Immature natural killer cell (primary cell): ENCODE results near the gene SH3TC2. TPM values are rescaled to one million over a fixed set of nuclear protein-coding genes. Genes with fewer than 3 reads are reported as not detected.

Experiments
- DNase-seq, 3 donors: peaks; one replicate each; pipeline ENCODE4 v3.0.0; 2022; ENCODE audit warnings: mixed read lengths in 1 of 3
- H3K27ac Mint-ChIP-seq, 6 donors: one replicate each; pipeline ENCODE4 v1.8.0; 2020; ENCODE audit warnings: mixed read lengths in 6 of 6, mild to moderate bottlenecking in 5 of 6, inconsistent platforms in 4 of 6, moderate library complexity in 3 of 6
- H3K27me3 Mint-ChIP-seq, 3 donors: one replicate each; pipeline ENCODE4 v1.8.0; 2020 to 2021; ENCODE audit warnings: low read depth in 3 of 3, mild to moderate bottlenecking in 3 of 3, mixed read lengths in 3 of 3, moderate library complexity in 3 of 3, inconsistent platforms in 1 of 3
- H3K36me3 Mint-ChIP-seq, 3 donors: one replicate each; pipeline ENCODE4 v1.8.0; 2020; ENCODE audit warnings: mixed read lengths in 3 of 3, inconsistent platforms in 2 of 3, mild to moderate bottlenecking in 2 of 3
- H3K4me1 Mint-ChIP-seq, 2 donors: one replicate each; pipeline ENCODE4 v1.8.0; 2020; ENCODE audit warnings: inconsistent platforms in 2 of 2, mild to moderate bottlenecking in 2 of 2, mixed read lengths in 2 of 2, moderate library complexity in 1 of 2
- H3K4me3 Mint-ChIP-seq, 5 donors: one replicate each; pipeline ENCODE4 v1.8.0; 2020; ENCODE audit warnings: mild to moderate bottlenecking in 5 of 5, mixed read lengths in 5 of 5, inconsistent platforms in 3 of 5, moderate library complexity in 3 of 5
- H3K9me3 Mint-ChIP-seq, 6 donors: one replicate each; pipeline ENCODE4 v1.8.0; 2020; ENCODE audit warnings: mild to moderate bottlenecking in 6 of 6, mixed read lengths in 6 of 6, inconsistent platforms in 4 of 6, moderate library complexity in 3 of 6
- polyA plus RNA-seq, 3 donors: library from polyadenylated mRNA; unstranded; fragments of 300-500 nt; fragmentation: Illumina TruSeq; gene quantifications; one replicate each; pipeline ENCODE4 v1.2.3, GENCODE V29; 2021

SH3TC2 gene
- polyA plus RNA-seq, 3 donors from 2014 or later = 0.47 to 0.82 TPM; not detected in 1

- Mint-ChIP-seq H3K9me3 (no peaks in the 10 kb centered on the region), H3K27me3 (peaks cover 2 to 3% (median 2%) of the 10 kb centered on the region in 3 donors), H3K27ac (no peak overlapping the region), H3K4me3 (no peak overlapping the region), H3K4me1 (no peaks in the 10 kb centered on the region), H3K36me3 (no peaks in the 10 kb centered on the region)
- no peak for DNase-seq
Observed at GRCh38 chr5:149048811-149049210, 14.1 kb downstream of the SH3TC2 start.

GRCh38 chr5:149047462-149047861 lies 15.4 kb downstream of the SH3TC2 start:
- DNase-seq = no peak
- Mint-ChIP-seq H3K27ac (no peak overlapping the region), H3K9me3 (no peaks in the 10 kb centered on the region), H3K4me3 (no peak overlapping the region), H3K36me3 (no peaks in the 10 kb centered on the region), H3K27me3 (peaks cover 2 to 3% (median 2%) of the 10 kb centered on the region in 3 donors), H3K4me1 (no peaks in the 10 kb centered on the region)

GRCh38 chr5:149046196-149046829 lies 16.5 kb downstream of the SH3TC2 start:
- Mint-ChIP-seq H3K4me3 (no peak overlapping the region), H3K4me1 (no peaks in the 10 kb centered on the region), H3K9me3 (no peaks in the 10 kb centered on the region), H3K27me3 (peaks cover 1 to 2% (median 2%) of the 10 kb centered on the region in 3 donors), H3K36me3 (no peaks in the 10 kb centered on the region), H3K27ac (no peak overlapping the region)
- DNase-seq = no peak

GRCh38 chr5:149045089-149045460 lies 17.8 kb downstream of the SH3TC2 start:
- no peaks in the 10 kb centered on the region for H3K4me1 Mint-ChIP-seq
- no peaks in the 10 kb centered on the region for H3K9me3 Mint-ChIP-seq
- no peaks in the 10 kb centered on the region for H3K36me3 Mint-ChIP-seq
- DNase-seq = no peak
- H3K27ac Mint-ChIP-seq = no peak overlapping the region
- no peak overlapping the region for H3K4me3 Mint-ChIP-seq
- peaks cover 1 to 2% (median 2%) of the 10 kb centered on the region in 3 donors for H3K27me3 Mint-ChIP-seq

- no peak for DNase-seq
- H3K27me3 Mint-ChIP-seq = peaks cover 1 to 2% (median 2%) of the 10 kb centered on the region in 3 donors
- no peak overlapping the region for H3K4me3 Mint-ChIP-seq
- no peaks in the 10 kb centered on the region for H3K9me3 Mint-ChIP-seq
- H3K36me3 Mint-ChIP-seq = no peaks in the 10 kb centered on the region
- no peaks in the 10 kb centered on the region for H3K4me1 Mint-ChIP-seq
- H3K27ac Mint-ChIP-seq = no peak overlapping the region
Observed at GRCh38 chr5:149044453-149045088, 18.3 kb downstream of the SH3TC2 start.

- H3K27ac Mint-ChIP-seq = no peak overlapping the region
- H3K27me3 Mint-ChIP-seq = peaks cover 1 to 2% (median 1%) of the 10 kb centered on the region in 3 donors
- no peaks in the 10 kb centered on the region for H3K9me3 Mint-ChIP-seq
- H3K36me3 Mint-ChIP-seq = no peaks in the 10 kb centered on the region
- no peaks in the 10 kb centered on the region for H3K4me1 Mint-ChIP-seq
- H3K4me3 Mint-ChIP-seq = no peak overlapping the region
- DNase-seq = no peak
Observed at GRCh38 chr5:149043641-149044040, 19.2 kb downstream of the SH3TC2 start.

- H3K4me1 Mint-ChIP-seq = peaks cover 5 to 6% of the 10 kb centered on the region in 2 donors
Observed at GRCh38 chr5:149042865-149043264, 20.0 kb downstream of the SH3TC2 start.

GRCh38 chr5:149041242-149041641 lies 21.6 kb downstream of the SH3TC2 start:
- H3K4me3 Mint-ChIP-seq = no peak overlapping the region
- peaks cover 0 to 3% (median 1%) of the 10 kb centered on the region in 3 donors for H3K27me3 Mint-ChIP-seq
- DNase-seq = no peak
- no peaks in the 10 kb centered on the region for H3K36me3 Mint-ChIP-seq
- H3K4me1 Mint-ChIP-seq = peaks cover 9 to 23% of the 10 kb centered on the region in 2 donors
- H3K9me3 Mint-ChIP-seq = no peaks in the 10 kb centered on the region
- H3K27ac Mint-ChIP-seq = no peak overlapping the region

More at GRCh38 chr5:149042865-149043264, 20.0 kb downstream of the SH3TC2 start:
- DNase-seq = no peak
- Mint-ChIP-seq H3K27ac (no peak overlapping the region), H3K9me3 (no peaks in the 10 kb centered on the region), H3K4me3 (no peak overlapping the region), H3K27me3 (peaks cover 0 to 2% (median 1%) of the 10 kb centered on the region in 3 donors), H3K36me3 (no peaks in the 10 kb centered on the region)

- H3K4me3 Mint-ChIP-seq = no peak overlapping the region
- H3K27ac Mint-ChIP-seq = no peak overlapping the region
- H3K36me3 Mint-ChIP-seq = no peaks in the 10 kb centered on the region
- DNase-seq = no peak
- H3K9me3 Mint-ChIP-seq = no peaks in the 10 kb centered on the region
- peaks cover 9 to 31% of the 10 kb centered on the region in 2 donors for H3K4me1 Mint-ChIP-seq
- peaks cover 0 to 3% (median 1%) of the 10 kb centered on the region in 3 donors for H3K27me3 Mint-ChIP-seq
Observed at GRCh38 chr5:149040421-149040820, 22.4 kb downstream of the SH3TC2 start.

- peaks cover 0 to 3% (median 1%) of the 10 kb centered on the region in 3 donors for H3K27me3 Mint-ChIP-seq
- no peak overlapping the region for H3K27ac Mint-ChIP-seq
- DNase-seq = no peak
- H3K9me3 Mint-ChIP-seq = no peaks in the 10 kb centered on the region
- H3K36me3 Mint-ChIP-seq = no peaks in the 10 kb centered on the region
- H3K4me3 Mint-ChIP-seq = no peak overlapping the region
- H3K4me1 Mint-ChIP-seq = peaks cover 9 to 36% of the 10 kb centered on the region in 2 donors
Observed at GRCh38 chr5:149039506-149039905, 23.4 kb downstream of the SH3TC2 start.

- Mint-ChIP-seq H3K27me3 (peaks cover 0 to 3% (median 3%) of the 10 kb centered on the region in 3 donors), H3K4me1 (peaks cover 9 to 36% of the 10 kb centered on the region in 2 donors), H3K36me3 (no peaks in the 10 kb centered on the region), H3K4me3 (no peak overlapping the region), H3K9me3 (no peaks in the 10 kb centered on the region), H3K27ac (peak overlapping the region in 1 of 6 donors; percentile 75)
- no peak for DNase-seq
Observed at GRCh38 chr5:149038336-149039080, 24.4 kb downstream of the SH3TC2 start.

- peak overlapping the region in 1 of 5 donors; percentile 12 for H3K4me3 Mint-ChIP-seq
- peaks cover 0 to 3% (median 3%) of the 10 kb centered on the region in 3 donors for H3K27me3 Mint-ChIP-seq
Observed at GRCh38 chr5:149037817-149038216, 25.0 kb downstream of the SH3TC2 start.

GRCh38 chr5:149036970-149037369 lies 25.9 kb downstream of the SH3TC2 start:
- no peaks in the 10 kb centered on the region for H3K36me3 Mint-ChIP-seq
- no peak for DNase-seq
- H3K4me1 Mint-ChIP-seq = peaks cover 9 to 36% of the 10 kb centered on the region in 2 donors
- H3K4me3 Mint-ChIP-seq = no peak overlapping the region
- peaks cover 0 to 3% (median 3%) of the 10 kb centered on the region in 3 donors for H3K27me3 Mint-ChIP-seq
- no peaks in the 10 kb centered on the region for H3K9me3 Mint-ChIP-seq
- no peak overlapping the region for H3K27ac Mint-ChIP-seq

More at GRCh38 chr5:149037817-149038216, 25.0 kb downstream of the SH3TC2 start:
- peak; percentile 9 to 39 (median 25) for DNase-seq
- Mint-ChIP-seq H3K27ac (peak overlapping the region in 1 of 6 donors; percentile 75), H3K36me3 (no peaks in the 10 kb centered on the region), H3K9me3 (no peaks in the 10 kb centered on the region), H3K4me1 (peaks cover 9 to 36% of the 10 kb centered on the region in 2 donors)

GRCh38 chr5:149036168-149036567 lies 26.7 kb downstream of the SH3TC2 start:
- H3K27me3 Mint-ChIP-seq = peaks cover 0 to 3% (median 3%) of the 10 kb centered on the region in 3 donors
- peaks cover 9 to 42% of the 10 kb centered on the region in 2 donors for H3K4me1 Mint-ChIP-seq
- no peaks in the 10 kb centered on the region for H3K36me3 Mint-ChIP-seq
- no peak overlapping the region for H3K4me3 Mint-ChIP-seq
- no peak for DNase-seq
- no peak overlapping the region for H3K27ac Mint-ChIP-seq
- no peaks in the 10 kb centered on the region for H3K9me3 Mint-ChIP-seq
